Activated T-cell treated with anti-CD3 and anti-CD28 coated beads, Interleukin-2, amount 50 U/mL, for 4 hours (primary cell): ENCODE results near the gene KLHL29. TPM values are rescaled to one million over a fixed set of nuclear protein-coding genes. Genes with fewer than 3 reads are reported as not detected.

Experiments used
- ATAC-seq, 2 donors: fragments of 200-7000 bp; cut with Tn5 transposase; one replicate each; pipeline ENCODE4 v1.10.0; 2021
- DNase-seq: peaks from one replicate; pipeline ENCODE4 v3.0.0-alpha.2; 2020
- H3K27me3 Mint-ChIP-seq: one replicate; pipeline ENCODE4 v1.8.0; 2021; ENCODE audit warnings: low read depth, mixed read lengths
- H3K36me3 Mint-ChIP-seq: one replicate; pipeline ENCODE4 v1.8.0; 2022; ENCODE audit warnings: mixed read lengths; ENCODE audit not compliant: insufficient read depth
- H3K4me1 Mint-ChIP-seq: one replicate; pipeline ENCODE4 v1.8.0; 2021; ENCODE audit warnings: low read depth, mixed read lengths
- H3K4me3 Mint-ChIP-seq: one replicate; pipeline ENCODE4 v1.8.0; 2021; ENCODE audit warnings: mild to moderate bottlenecking, moderate library complexity, mixed read lengths
- H3K9me3 Mint-ChIP-seq: one replicate; pipeline ENCODE4 v1.8.0; 2021; ENCODE audit warnings: mixed read lengths
- total RNA-seq, 3 donors: library from RNA; stranded (reverse); gene quantifications; one replicate each; pipeline ENCODE4 v1.2.1, GENCODE V29; 2021

The KLHL29 gene
- total RNA-seq, 3 donors from 2014 or later = 0.82 to 1.5 (median 1.1) TPM

DNA sequence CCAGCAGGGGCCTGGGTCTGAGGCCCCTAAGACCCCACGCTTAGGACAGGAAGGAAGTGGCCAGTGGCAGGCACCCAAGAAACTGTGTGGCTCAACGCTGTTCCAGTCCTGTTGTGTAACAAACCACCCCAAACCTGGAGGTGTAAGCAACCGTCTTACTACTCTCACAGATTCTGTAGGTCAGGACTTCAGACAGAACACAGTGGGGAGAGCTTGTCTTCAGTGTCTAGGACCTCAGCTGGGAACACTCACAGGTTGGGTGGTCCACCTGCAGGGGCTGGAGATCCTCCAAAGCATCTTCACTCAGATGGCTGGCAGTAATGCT, 123.0 kb downstream of the KLHL29 start:
- Mint-ChIP-seq H3K36me3 (no peaks in the 10 kb centered on the region), H3K4me3 (no peak overlapping the region), H3K9me3 (no peaks in the 10 kb centered on the region), H3K27me3 (no peaks in the 10 kb centered on the region), H3K4me1 (no peaks in the 10 kb centered on the region)
- ATAC-seq (no peak), DNase-seq (no peak)

DNA sequence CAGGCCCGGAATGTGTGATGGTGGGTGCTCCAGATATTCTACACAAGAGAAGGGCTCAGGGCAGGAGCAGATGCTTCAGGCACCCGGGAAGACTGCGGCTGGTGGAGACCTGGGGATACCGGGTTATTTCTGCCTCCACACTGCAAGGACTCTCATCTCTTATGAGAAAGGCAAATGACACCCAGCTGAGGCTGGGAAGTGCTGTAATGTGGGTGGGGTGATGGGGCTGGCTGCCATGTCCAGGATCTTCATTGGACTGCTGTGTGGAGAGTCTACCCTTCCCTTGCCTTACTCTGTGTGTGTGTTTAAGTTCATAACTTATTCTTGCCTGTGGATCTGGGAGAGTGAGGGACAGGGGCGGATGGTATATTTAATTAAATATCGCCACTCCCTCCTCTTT, 124.1 kb downstream of the KLHL29 start:
- Mint-ChIP-seq H3K9me3 (no peaks in the 10 kb centered on the region), H3K36me3 (no peaks in the 10 kb centered on the region), H3K27me3 (no peaks in the 10 kb centered on the region), H3K4me3 (no peak overlapping the region), H3K4me1 (no peaks in the 10 kb centered on the region)
- no peak for DNase-seq
- ATAC-seq = no peak

GRCh38 chr2:23509596-23510292, 124.8 kb downstream of the KLHL29 start:
- no peak for DNase-seq
- H3K9me3 Mint-ChIP-seq = no peaks in the 10 kb centered on the region
- no peaks in the 10 kb centered on the region for H3K4me1 Mint-ChIP-seq
- ATAC-seq = no peak
- H3K27me3 Mint-ChIP-seq = peaks cover 1% of the 10 kb centered on the region
- no peak overlapping the region for H3K4me3 Mint-ChIP-seq
- no peaks in the 10 kb centered on the region for H3K36me3 Mint-ChIP-seq

- H3K4me3 Mint-ChIP-seq = no peak overlapping the region
- DNase-seq (no peak), ATAC-seq (no peak)
- H3K36me3 Mint-ChIP-seq = no peaks in the 10 kb centered on the region
- no peaks in the 10 kb centered on the region for H3K4me1 Mint-ChIP-seq
- H3K27me3 Mint-ChIP-seq = peaks cover 2% of the 10 kb centered on the region
- H3K9me3 Mint-ChIP-seq = no peaks in the 10 kb centered on the region
Observed at GRCh38 chr2:23510471-23510870, 125.5 kb downstream of the KLHL29 start.

GRCh38 chr2:23512778-23513177, 127.8 kb downstream of the KLHL29 start:
- ATAC-seq = no peak

DNA sequence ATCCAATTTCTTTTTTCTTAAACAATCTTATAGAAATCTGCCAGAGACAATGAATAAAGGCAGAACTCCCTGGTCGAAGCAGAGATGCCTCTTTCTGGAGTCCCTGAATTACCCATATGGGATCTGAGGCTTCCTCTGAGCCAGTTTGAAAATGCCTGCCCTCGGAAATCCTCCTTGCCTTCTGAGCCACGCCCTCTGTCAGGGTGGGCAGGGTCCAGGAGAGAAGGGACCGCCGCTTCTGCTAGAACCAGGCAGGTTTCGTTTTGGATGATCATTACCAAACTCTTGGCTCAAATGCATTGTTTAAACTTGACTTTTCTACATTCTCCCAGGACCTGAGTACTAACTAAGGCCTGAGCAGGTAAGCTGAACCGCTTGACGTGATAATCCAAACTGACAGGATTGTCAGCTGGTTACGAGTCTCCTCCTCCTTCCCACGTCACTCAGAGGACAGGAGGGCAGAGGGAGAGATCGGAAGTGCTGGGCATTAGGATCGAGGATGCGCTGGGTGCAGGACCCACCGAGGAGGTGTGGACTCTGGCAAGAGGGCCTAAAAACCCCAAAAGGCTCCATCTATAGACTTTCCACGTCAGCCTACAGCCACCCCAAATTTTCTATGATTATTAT, 128.4 kb downstream of the KLHL29 start:
- H3K9me3 Mint-ChIP-seq = no peaks in the 10 kb centered on the region
- no peaks in the 10 kb centered on the region for H3K36me3 Mint-ChIP-seq
- no peaks in the 10 kb centered on the region for H3K4me1 Mint-ChIP-seq
- no peak for ATAC-seq
- no peak for DNase-seq
- H3K4me3 Mint-ChIP-seq = no peak overlapping the region
- peaks cover 2% of the 10 kb centered on the region for H3K27me3 Mint-ChIP-seq

More at GRCh38 chr2:23512778-23513177, 127.8 kb downstream of the KLHL29 start:
- Mint-ChIP-seq H3K9me3 (no peaks in the 10 kb centered on the region), H3K36me3 (no peaks in the 10 kb centered on the region), H3K4me1 (no peaks in the 10 kb centered on the region), H3K4me3 (no peak overlapping the region), H3K27me3 (peaks cover 2% of the 10 kb centered on the region)
- no peak for DNase-seq

DNA sequence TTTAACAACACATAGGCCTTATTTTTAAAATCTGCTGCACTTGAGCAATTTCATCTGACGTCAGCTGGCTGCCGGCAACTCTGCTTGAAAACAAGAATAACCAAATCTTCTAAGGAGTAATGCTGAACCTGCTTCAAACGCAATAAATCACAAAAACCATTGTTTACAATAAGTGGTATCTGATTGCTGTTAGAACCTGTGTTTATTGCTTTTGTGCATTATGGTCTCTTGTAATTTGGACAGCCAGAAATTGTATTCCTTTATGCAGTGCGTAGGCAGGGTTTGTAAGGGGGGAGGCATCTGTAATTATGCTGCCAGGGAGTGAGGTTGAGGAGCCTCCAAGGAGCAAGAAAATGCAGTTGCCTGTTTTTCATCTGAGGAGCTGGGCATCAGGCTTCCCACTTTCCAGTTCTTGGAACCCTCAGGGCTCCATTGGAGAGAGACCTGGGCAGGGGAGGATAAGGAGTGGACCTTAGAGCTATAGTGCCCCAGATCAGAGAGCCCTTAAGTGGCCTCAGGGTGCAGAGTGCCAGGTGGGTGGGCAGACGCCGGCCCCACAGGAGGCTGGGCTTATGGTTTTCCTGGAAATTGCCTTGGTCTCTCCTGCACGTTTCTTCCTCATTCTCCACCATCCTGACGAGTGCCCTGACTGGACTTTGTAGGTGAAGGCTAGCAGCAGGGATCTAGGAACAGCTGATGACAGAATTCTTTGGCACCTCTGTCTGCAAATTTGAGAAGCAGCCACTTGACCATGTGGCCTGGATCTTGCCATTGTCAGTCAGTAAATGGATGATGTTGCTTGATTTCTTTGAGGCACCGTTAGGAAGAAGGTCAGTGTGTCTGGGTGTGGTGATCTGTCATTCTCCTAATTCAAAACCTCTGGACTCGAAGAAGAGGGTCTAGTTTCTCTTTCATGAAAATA, 129.2 kb downstream of the KLHL29 start:
- Mint-ChIP-seq H3K9me3 (no peaks in the 10 kb centered on the region), H3K4me3 (no peak overlapping the region), H3K36me3 (no peaks in the 10 kb centered on the region), H3K4me1 (no peaks in the 10 kb centered on the region), H3K27me3 (peaks cover 2% of the 10 kb centered on the region)
- DNase-seq (no peak), ATAC-seq (no peak)

GRCh38 chr2:23516520-23517256, 131.7 kb downstream of the KLHL29 start:
- DNase-seq (no peak), ATAC-seq (no peak)
- Mint-ChIP-seq H3K36me3 (no peaks in the 10 kb centered on the region), H3K4me1 (no peaks in the 10 kb centered on the region), H3K27me3 (peaks cover 2% of the 10 kb centered on the region), H3K4me3 (no peak overlapping the region), H3K9me3 (no peaks in the 10 kb centered on the region)

- ATAC-seq (no peak), DNase-seq (no peak)
- H3K4me3 Mint-ChIP-seq = no peak overlapping the region
- H3K36me3 Mint-ChIP-seq = no peaks in the 10 kb centered on the region
- peaks cover 2% of the 10 kb centered on the region for H3K27me3 Mint-ChIP-seq
- no peaks in the 10 kb centered on the region for H3K9me3 Mint-ChIP-seq
- no peaks in the 10 kb centered on the region for H3K4me1 Mint-ChIP-seq
Observed at GRCh38 chr2:23518481-23519333, 133.7 kb downstream of the KLHL29 start.

GRCh38 chr2:23519334-23519651, 134.3 kb downstream of the KLHL29 start:
- Mint-ChIP-seq H3K36me3 (no peaks in the 10 kb centered on the region), H3K4me3 (no peak overlapping the region), H3K4me1 (no peaks in the 10 kb centered on the region), H3K9me3 (no peaks in the 10 kb centered on the region), H3K27me3 (peaks cover 2% of the 10 kb centered on the region)
- ATAC-seq (no peak), DNase-seq (no peak)

GRCh38 chr2:23520256-23520655, 135.3 kb downstream of the KLHL29 start:
- DNase-seq = no peak
- Mint-ChIP-seq H3K4me3 (no peak overlapping the region), H3K27me3 (no peaks in the 10 kb centered on the region), H3K4me1 (no peaks in the 10 kb centered on the region), H3K9me3 (no peaks in the 10 kb centered on the region), H3K36me3 (no peaks in the 10 kb centered on the region)
- ATAC-seq = no peak

GRCh38 chr2:23521060-23521459, 136.1 kb downstream of the KLHL29 start:
- Mint-ChIP-seq H3K36me3 (no peaks in the 10 kb centered on the region), H3K4me3 (no peak overlapping the region), H3K27me3 (no peaks in the 10 kb centered on the region), H3K9me3 (no peaks in the 10 kb centered on the region), H3K4me1 (peaks cover 3% of the 10 kb centered on the region)
- ATAC-seq (no peak), DNase-seq (no peak)

DNA sequence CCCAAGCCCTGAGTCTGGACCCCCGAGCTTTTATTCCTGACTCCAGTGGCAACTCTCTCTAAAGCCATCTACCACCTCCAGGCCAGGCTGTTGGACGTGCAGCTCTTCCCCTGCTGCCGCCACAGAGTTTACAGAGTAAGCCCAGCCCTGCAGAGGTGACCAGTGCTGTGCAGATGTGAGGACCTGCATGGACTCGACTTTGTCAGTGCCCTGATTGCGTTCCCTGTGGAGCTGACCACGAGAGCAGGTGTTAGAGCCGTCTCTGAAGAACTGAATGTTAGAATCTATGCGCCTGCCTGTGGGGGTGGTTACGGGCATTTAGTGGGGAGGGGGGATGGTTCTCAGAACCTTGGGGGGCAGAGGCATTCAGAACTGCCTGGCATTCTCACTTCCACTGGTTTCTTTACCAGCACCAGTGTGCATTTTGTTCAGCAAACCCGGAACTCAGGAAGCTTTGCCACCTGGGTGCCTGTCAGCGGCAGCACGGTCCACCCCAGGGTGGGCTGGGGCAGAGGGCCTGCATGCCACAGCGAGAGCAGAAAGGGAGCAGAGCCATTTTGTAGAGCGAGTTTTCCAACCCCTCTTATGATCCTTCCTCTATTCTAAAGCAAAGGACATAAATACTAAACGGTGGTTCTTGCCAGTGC, 137.9 kb downstream of the KLHL29 start:
- H3K9me3 Mint-ChIP-seq = no peaks in the 10 kb centered on the region
- H3K4me1 Mint-ChIP-seq = peaks cover 6% of the 10 kb centered on the region
- H3K4me3 Mint-ChIP-seq = no peak overlapping the region
- no peaks in the 10 kb centered on the region for H3K27me3 Mint-ChIP-seq
- DNase-seq (no peak), ATAC-seq (no peak)
- H3K36me3 Mint-ChIP-seq = no peaks in the 10 kb centered on the region
